Thoracic aorta endothelial cell (primary cell): ENCODE results near the gene MRPL33. TPM values are rescaled to one million over a fixed set of nuclear protein-coding genes. Genes with fewer than 3 reads are reported as not detected.

ENCODE experiments used
- total RNA-seq: library from RNA; depleted of rRNA; stranded (reverse); fragments of >200 nt; gene quantifications from 2 replicates; pipeline ENCODE4 v1.2.3, GENCODE V29; 2012

The MRPL33 gene
- total RNA-seq, result 136 and 151 TPM in 2 replicates

GRCh38 chr2:27771548-27772335, at the start of gene MRPL33:
MRPL33 (plus strand) TSS chr2:27771719; CDS start chr2:27771778, 59 bp downstream.

Other genes starting within 250 kb of the MRPL33 start
- 61.0 and 66.8 TPM in 2 replicates for gene ZNF512, start 188.7 kb upstream of the MRPL33 start, total RNA-seq
- 1.4 and 1.7 TPM in 2 replicates for gene CCDC121, start 142.7 kb upstream of the MRPL33 start, total RNA-seq
- 55.2 and 61.5 TPM in 2 replicates for gene GPN1, start 142.7 kb upstream of the MRPL33 start, total RNA-seq
- gene SUPT7L, start 108.1 kb upstream of the MRPL33 start, total RNA-seq, result 28.7 and 29.9 TPM in 2 replicates
- 41.9 and 42.4 TPM in 2 replicates for gene SLC4A1AP, start 107.8 kb upstream of the MRPL33 start, total RNA-seq
- gene RBKS, start 118.7 kb downstream of the MRPL33 start, total RNA-seq, result 0.40 and 0.79 TPM in 2 replicates
- gene BABAM2, start 119.0 kb downstream of the MRPL33 start, total RNA-seq, result 27.9 TPM in 2 replicates